Karpas-422 (cell line): ENCODE results near the gene PDRG1. TPM values are rescaled to one million over a fixed set of nuclear protein-coding genes. Genes with fewer than 3 reads are reported as not detected.
A peak's percentile ranks its signal among the peaks of the same experiment; 100 is the strongest.

Experiments
- DNase-seq: peaks from one replicate; pipeline ENCODE4 v3.0.0-alpha.2; 2015
- H2AFZ ChIP-seq: fragments of 200-600 bp; sonication (generic); 2 replicates; pipeline ENCODE4 v1.6.1; 2014; ENCODE audit warnings: antibody characterized with exemption, low read length, mixed read lengths
- H3K27ac ChIP-seq: fragments of 200-600 bp; sonication (generic); 2 replicates; pipeline ENCODE4 v1.5.1; 2014; ENCODE audit warnings: mild to moderate bottlenecking, low read length, moderate library complexity
- H3K27me3 ChIP-seq: fragments of 200-600 bp; sonication (generic); 2 replicates; pipeline ENCODE4 v1.6.1; 2014; ENCODE audit warnings: low read length, mixed read lengths
- H3K36me3 ChIP-seq: fragments of 200-600 bp; sonication (generic); 2 replicates; pipeline ENCODE4 v1.6.1; 2014; ENCODE audit warnings: low read length, mixed read lengths; ENCODE audit not compliant: insufficient read depth
- H3K4me1 ChIP-seq: fragments of 200-600 bp; sonication (generic); 2 replicates; pipeline ENCODE4 v1.6.1; 2014; ENCODE audit warnings: mild to moderate bottlenecking, low read length, mixed read lengths
- H3K4me2 ChIP-seq: fragments of 200-600 bp; sonication (generic); 2 replicates; pipeline ENCODE4 v1.6.1; 2014; ENCODE audit warnings: low read length, low read depth, mild to moderate bottlenecking; ENCODE audit not compliant: poor library complexity, severe bottlenecking
- H3K4me3 ChIP-seq: fragments of 200-600 bp; sonication (generic); 2 replicates; pipeline ENCODE4 v1.5.1; 2014; ENCODE audit warnings: mild to moderate bottlenecking, antibody characterized with exemption, low read length, mixed read lengths
- H3K79me2 ChIP-seq: fragments of 200-600 bp; sonication (generic); 2 replicates; pipeline ENCODE4 v1.6.1; 2014; ENCODE audit warnings: mild to moderate bottlenecking, low read length, mixed read lengths
- H3K9ac ChIP-seq: fragments of 200-600 bp; sonication (generic); 2 replicates; pipeline ENCODE4 v1.6.0; 2014; ENCODE audit warnings: low read length
- H3K9me2 ChIP-seq: fragments of 200-600 bp; sonication (generic), shearing (Covaris generic); replicated peaks from 2 replicates; pipeline ENCODE4 v1.6.0; 2014; ENCODE audit warnings: mild to moderate bottlenecking, low read length, moderate library complexity; ENCODE audit not compliant: insufficient read depth
- H3K9me3 ChIP-seq: fragments of 300-700, 200-600 bp; sonication (generic); 2 replicates; pipeline ENCODE4 v1.6.1; 2014; ENCODE audit warnings: low read length, mixed read lengths
- H4K20me1 ChIP-seq: fragments of 200-600 bp; sonication (generic); 2 replicates; pipeline ENCODE4 v1.6.1; 2014; ENCODE audit warnings: mild to moderate bottlenecking, antibody characterized with exemption, low read length, low read depth; ENCODE audit not compliant: insufficient read depth
- total RNA-seq: library from RNA; depleted of rRNA; stranded (reverse); fragments of >200 nt; shearing (Covaris generic); gene quantifications from 2 replicates; pipeline ENCODE4 v1.2.3, GENCODE V29; 2014; ENCODE audit warnings: low replicate concordance; rRNA removed

Gene PDRG1
- 5.7 and 10.7 TPM in 2 replicates for total RNA-seq

DNA sequence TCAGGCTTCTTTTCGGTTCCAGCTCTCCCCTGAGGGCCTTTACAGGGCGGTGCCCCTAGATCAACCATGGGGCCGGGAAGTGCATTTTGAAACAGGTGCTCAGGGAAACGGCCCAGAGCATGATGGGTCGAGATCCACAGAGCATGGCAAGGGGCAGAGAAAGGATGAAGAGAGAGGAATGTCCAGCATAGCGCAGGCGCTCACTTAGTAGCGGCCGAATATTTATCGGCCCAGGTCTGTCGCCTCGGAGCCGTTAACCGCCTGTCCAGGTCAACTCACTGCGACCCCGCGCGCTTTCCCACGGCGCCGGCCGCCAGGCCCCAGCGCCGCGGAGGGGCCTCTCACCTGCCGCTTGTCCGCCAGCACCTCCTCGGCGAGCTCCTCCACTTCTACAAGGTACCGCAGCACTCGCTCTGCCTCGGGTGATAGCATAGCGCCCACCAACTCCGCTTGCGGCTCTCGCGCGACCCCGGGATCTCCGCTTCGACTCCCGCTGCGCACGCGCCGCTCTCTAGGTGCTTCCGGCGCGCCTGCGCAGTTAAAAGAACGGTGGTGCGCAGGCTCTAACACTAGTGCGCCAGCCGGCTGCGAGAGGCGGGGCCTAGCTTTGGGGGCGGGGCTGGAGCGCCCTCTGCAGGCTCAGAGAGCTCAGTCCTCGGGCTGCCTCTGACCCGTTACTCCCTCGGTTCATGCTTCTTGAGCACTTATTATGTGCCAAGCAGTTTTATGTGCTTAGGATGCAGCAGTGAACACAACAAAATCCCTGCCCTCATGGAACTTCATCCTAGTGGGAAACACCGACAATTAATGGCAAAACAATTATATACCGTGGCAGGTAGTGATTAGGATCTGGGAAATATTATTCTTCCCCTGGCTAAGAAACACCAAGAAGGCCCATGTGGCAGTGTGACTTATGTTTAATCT, at the start of gene PDRG1:
Gene PDRG1 (minus strand): TSS at position 517 of the 924 bp plus-strand sequence. CDS start 85 bp downstream, at position 432.
- peak within 1 kb of the TSS; percentile 76 for H3K4me3 ChIP-seq
- H3K36me3 ChIP-seq, result peaks cover 35% of the 10 kb centered on the region
- peak within 1 kb of the TSS; percentile 93 for H3K9ac ChIP-seq
- peak; percentile 98 for DNase-seq
- H3K4me2 ChIP-seq, result peak within 1 kb of the TSS; percentile 91
- H3K27ac ChIP-seq, result peak within 1 kb of the TSS; percentile 3; the same call in 1 of the 2 replicates
- H3K79me2 ChIP-seq, result peaks cover 36% of the 10 kb centered on the region
- H3K4me1 ChIP-seq, result peaks cover 11% of the 10 kb centered on the region
- H2AFZ ChIP-seq, result peak within 1 kb of the TSS; percentile 48
- H3K9me3 ChIP-seq, result peaks cover 7% of the 10 kb centered on the region; the same call in 1 of the 2 replicates
- H4K20me1 ChIP-seq, result peaks cover 13% of the 10 kb centered on the region; the same call in 1 of the 2 replicates
- 0 out of 2 replicates have a peak, but pooled peaks cover 3% of the 10 kb centered on the region for H3K27me3 ChIP-seq
- no peaks in the 10 kb centered on the region for H3K9me2 ChIP-seq

DNA sequence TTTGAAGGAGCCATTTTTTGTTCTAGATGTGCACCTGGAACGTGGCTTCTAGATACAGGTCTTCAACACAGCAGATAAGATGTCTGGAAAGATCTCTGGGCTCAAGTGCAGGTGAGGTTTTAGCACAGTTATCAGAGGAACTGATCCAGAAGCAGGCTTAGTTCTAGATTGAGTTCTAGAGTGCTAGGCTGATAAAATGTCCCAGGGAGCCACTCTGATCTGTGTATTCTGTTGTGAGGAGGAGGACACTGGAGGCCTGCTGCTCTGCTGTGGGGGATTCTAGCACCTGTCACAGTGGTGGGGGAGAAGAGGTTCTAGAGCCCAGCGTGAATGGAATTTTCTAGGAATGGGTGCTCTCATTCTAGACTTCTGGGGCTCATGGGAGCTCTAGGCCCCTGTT, 46.4 kb upstream of the PDRG1 start:
- Histone ChIP-seq H3K79me2 (no peaks in the 10 kb centered on the region), H4K20me1 (no peaks in the 10 kb centered on the region), H2AFZ (no peak overlapping the region), H3K9me2 (no peaks in the 10 kb centered on the region), H3K9me3 (no peaks in the 10 kb centered on the region), H3K27me3 (no peaks in the 10 kb centered on the region), H3K4me2 (no peak overlapping the region), H3K27ac (no peak overlapping the region), H3K9ac (no peak overlapping the region), H3K4me1 (no peaks in the 10 kb centered on the region), H3K4me3 (no peak overlapping the region), H3K36me3 (no peaks in the 10 kb centered on the region)
- DNase-seq, result no peak

DNA sequence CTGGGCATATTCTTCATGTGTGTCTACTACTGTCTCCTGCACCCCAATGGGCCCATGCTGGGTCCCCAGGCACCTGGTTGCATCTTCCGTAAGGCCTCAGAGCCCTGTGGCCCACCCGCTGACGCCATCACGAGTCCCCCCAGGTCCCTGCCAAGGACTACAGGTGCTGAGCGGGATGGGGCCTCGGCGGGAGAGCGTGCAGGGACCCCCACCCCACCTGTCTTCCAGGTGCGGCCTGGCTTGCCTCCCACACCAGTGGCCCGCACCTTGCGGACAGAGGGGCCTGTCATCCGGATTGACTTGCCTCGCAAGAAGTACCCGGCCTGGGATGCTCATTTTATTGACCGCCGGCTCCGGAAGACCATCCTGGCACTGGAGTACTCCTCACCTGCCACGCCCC, 45.1 kb upstream of the PDRG1 start:
- Histone ChIP-seq H3K9me3 (no peaks in the 10 kb centered on the region), H3K79me2 (no peaks in the 10 kb centered on the region), H3K4me3 (no peak overlapping the region), H3K9ac (no peak overlapping the region), H2AFZ (no peak overlapping the region), H3K9me2 (no peaks in the 10 kb centered on the region), H3K4me1 (no peaks in the 10 kb centered on the region), H3K4me2 (no peak overlapping the region), H3K36me3 (no peaks in the 10 kb centered on the region), H3K27me3 (no peaks in the 10 kb centered on the region), H4K20me1 (no peaks in the 10 kb centered on the region), H3K27ac (no peak overlapping the region)
- no peak for DNase-seq

DNA sequence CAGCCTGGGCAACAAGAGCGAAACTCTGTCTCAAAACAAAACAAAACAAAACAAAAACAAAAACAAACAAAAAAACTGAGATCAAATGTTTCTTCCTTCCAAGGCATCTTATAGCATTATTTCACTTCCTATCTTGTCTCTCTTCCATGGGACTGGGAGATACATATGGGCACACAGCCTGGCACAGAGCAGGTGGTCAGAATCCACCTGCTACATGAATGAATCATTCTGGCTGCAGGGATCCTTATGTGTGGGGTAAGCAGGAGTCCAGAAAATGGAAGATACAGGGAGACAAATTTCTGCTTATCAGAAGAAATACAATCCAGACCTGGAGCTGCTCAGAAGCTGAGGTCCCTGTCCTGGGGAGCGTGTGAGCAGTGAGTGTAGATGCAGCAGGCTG, 40.2 kb upstream of the PDRG1 start:
- Histone ChIP-seq H3K9ac (no peak overlapping the region), H3K36me3 (no peaks in the 10 kb centered on the region), H2AFZ (no peak overlapping the region), H3K4me2 (no peak overlapping the region), H3K9me2 (no peaks in the 10 kb centered on the region), H4K20me1 (no peaks in the 10 kb centered on the region), H3K4me3 (no peak overlapping the region), H3K27ac (no peak overlapping the region), H3K9me3 (no peaks in the 10 kb centered on the region), H3K4me1 (no peaks in the 10 kb centered on the region), H3K79me2 (no peaks in the 10 kb centered on the region), H3K27me3 (no peaks in the 10 kb centered on the region)
- DNase-seq, result no peak

- no peak overlapping the region for H3K4me2 ChIP-seq
- H3K4me1 ChIP-seq, result no peaks in the 10 kb centered on the region
- no peak for DNase-seq
- H3K9me3 ChIP-seq, result no peaks in the 10 kb centered on the region
- H3K9ac ChIP-seq, result no peak overlapping the region
- no peak overlapping the region for H2AFZ ChIP-seq
- H3K4me3 ChIP-seq, result no peak overlapping the region
- no peaks in the 10 kb centered on the region for H4K20me1 ChIP-seq
- no peaks in the 10 kb centered on the region for H3K79me2 ChIP-seq
- no peaks in the 10 kb centered on the region for H3K27me3 ChIP-seq
- no peaks in the 10 kb centered on the region for H3K9me2 ChIP-seq
- no peaks in the 10 kb centered on the region for H3K36me3 ChIP-seq
- H3K27ac ChIP-seq, result no peak overlapping the region
These were observed 39.5 kb upstream of the PDRG1 start for GRCh38 chr20:31991339-31991705.

- no peaks in the 10 kb centered on the region for H3K36me3 ChIP-seq
- no peak overlapping the region for H3K27ac ChIP-seq
- H4K20me1 ChIP-seq, result no peaks in the 10 kb centered on the region
- no peaks in the 10 kb centered on the region for H3K9me3 ChIP-seq
- DNase-seq, result no peak
- H3K9ac ChIP-seq, result no peak overlapping the region
- H3K9me2 ChIP-seq, result no peaks in the 10 kb centered on the region
- H3K4me1 ChIP-seq, result no peaks in the 10 kb centered on the region
- H3K27me3 ChIP-seq, result no peaks in the 10 kb centered on the region
- no peaks in the 10 kb centered on the region for H3K79me2 ChIP-seq
- no peak overlapping the region for H3K4me3 ChIP-seq
- H3K4me2 ChIP-seq, result no peak overlapping the region
- no peak overlapping the region for H2AFZ ChIP-seq
These were observed 38.9 kb upstream of the PDRG1 start for GRCh38 chr20:31990641-31991338.

- Histone ChIP-seq H3K4me1 (no peaks in the 10 kb centered on the region), H3K36me3 (no peaks in the 10 kb centered on the region), H3K9me2 (no peaks in the 10 kb centered on the region), H2AFZ (no peak overlapping the region), H3K9me3 (no peaks in the 10 kb centered on the region), H4K20me1 (no peaks in the 10 kb centered on the region), H3K4me2 (no peak overlapping the region), H3K27ac (no peak overlapping the region), H3K9ac (no peak overlapping the region), H3K79me2 (no peaks in the 10 kb centered on the region), H3K4me3 (no peak overlapping the region), H3K27me3 (no peaks in the 10 kb centered on the region)
- DNase-seq, result no peak
These were observed 37.3 kb upstream of the PDRG1 start for GRCh38 chr20:31989030-31989645.
